ENCODE data around the gene CFB. TPM values are rescaled to one million over a fixed set of nuclear protein-coding genes. Genes with fewer than 3 reads are reported as not detected.

CFB gene
- total RNA-seq, 1 donor from 2014 or later: not detected

DNA sequence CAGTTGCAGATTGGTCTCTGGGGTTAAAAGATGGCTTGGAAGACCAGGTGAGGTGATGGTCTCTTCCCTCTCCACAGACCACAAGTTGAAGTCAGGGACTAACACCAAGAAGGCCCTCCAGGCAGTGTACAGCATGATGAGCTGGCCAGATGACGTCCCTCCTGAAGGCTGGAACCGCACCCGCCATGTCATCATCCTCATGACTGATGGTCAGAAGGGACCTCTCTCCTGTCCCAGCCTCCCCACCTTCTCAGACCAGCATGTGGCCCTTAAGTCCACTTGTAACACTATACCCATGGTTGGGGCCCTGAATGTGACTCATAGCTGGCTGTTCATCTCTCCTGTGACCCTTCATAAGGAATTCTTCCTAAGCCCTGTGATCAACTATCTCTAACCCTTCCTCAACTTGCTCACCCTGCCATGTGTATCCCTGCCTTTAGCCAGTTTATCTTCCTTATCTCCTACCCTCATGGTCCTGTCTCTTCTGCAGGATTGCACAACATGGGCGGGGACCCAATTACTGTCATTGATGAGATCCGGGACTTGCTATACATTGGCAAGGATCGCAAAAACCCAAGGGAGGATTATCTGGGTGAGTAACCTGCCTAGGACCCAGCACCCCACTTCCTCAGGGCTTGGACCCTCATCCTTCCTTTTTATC lies 3.0 kb downstream of the CFB start:
- POLR2A ChIA-PET: no interaction called here
- ATAC-seq (ENCODE audit: low read depth) (no peak), DNase-seq (no peak)
- H3K36me3 Mint-ChIP-seq (ENCODE audit: low read depth): peaks cover 25% of the 10 kb centered on the region
- H3K4me3 Mint-ChIP-seq: no peak overlapping the region
- H3K4me1 Mint-ChIP-seq: no peaks in the 10 kb centered on the region
- CTCF ChIA-PET: no interaction called here
- H3K27ac Mint-ChIP-seq: no peak overlapping the region
- intact Hi-C loops (cut with micrococcal nuclease): no loop called here
- H3K27me3 Mint-ChIP-seq: peaks cover 12% of the 10 kb centered on the region
- H3K9me3 Mint-ChIP-seq: no peaks in the 10 kb centered on the region
- TF ChIP-seq, protein P1, sequence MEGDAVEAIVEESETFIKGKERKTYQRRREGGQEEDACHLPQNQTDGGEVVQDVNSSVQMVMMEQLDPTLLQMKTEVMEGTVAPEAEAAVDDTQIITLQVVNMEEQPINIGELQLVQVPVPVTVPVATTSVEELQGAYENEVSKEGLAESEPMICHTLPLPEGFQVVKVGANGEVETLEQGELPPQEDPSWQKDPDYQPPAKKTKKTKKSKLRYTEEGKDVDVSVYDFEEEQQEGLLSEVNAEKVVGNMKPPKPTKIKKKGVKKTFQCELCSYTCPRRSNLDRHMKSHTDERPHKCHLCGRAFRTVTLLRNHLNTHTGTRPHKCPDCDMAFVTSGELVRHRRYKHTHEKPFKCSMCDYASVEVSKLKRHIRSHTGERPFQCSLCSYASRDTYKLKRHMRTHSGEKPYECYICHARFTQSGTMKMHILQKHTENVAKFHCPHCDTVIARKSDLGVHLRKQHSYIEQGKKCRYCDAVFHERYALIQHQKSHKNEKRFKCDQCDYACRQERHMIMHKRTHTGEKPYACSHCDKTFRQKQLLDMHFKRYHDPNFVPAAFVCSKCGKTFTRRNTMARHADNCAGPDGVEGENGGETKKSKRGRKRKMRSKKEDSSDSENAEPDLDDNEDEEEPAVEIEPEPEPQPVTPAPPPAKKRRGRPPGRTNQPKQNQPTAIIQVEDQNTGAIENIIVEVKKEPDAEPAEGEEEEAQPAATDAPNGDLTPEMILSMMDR (IDR thresholded peaks at IDR 0.05): no peak

DNA sequence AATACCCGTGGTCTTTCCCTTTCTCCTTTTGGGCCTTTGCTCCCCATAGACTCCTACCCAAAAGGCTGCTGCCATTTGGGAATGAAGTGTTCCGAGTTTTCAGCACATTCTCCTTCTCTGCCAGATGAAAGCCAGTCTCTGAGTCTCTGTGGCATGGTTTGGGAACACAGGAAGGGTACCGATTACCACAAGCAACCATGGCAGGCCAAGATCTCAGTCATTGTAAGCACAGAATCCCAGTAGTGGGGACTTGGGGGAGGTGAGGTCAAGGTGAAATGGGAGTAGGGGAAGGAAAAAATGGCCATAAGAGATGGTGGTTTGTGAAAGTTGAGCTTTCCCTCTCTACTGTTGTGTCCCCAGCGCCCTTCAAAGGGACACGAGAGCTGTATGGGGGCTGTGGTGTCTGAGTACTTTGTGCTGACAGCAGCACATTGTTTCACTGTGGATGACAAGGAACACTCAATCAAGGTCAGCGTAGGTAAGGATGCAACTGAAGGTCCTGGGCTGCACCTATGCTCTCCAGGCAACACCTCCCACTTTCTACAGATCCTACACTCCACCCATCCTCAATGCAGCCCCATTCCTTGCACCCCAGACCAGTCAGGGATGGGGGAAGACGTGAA lies 4.1 kb downstream of the CFB start:
- ATAC-seq (ENCODE audit: low read depth): no peak
- no peak overlapping the region for H3K27ac Mint-ChIP-seq
- no peak for DNase-seq
- H3K9me3 Mint-ChIP-seq: no peaks in the 10 kb centered on the region
- TF ChIP-seq, protein P1 (IDR thresholded peaks at IDR 0.05): no peak
- no peak overlapping the region for H3K4me3 Mint-ChIP-seq
- intact Hi-C loops (cut with micrococcal nuclease): loop anchor here (5.0 kb wide), 1 partner anchor 268 kb away; the partner anchor contains the start of gene LY6G5C
- H3K36me3 Mint-ChIP-seq (ENCODE audit: low read depth): peaks cover 36% of the 10 kb centered on the region
- H3K27me3 Mint-ChIP-seq: peaks cover 6% of the 10 kb centered on the region
- H3K4me1 Mint-ChIP-seq: no peaks in the 10 kb centered on the region
- ChIA-PET POLR2A (no interaction called here), CTCF (no interaction called here)

DNA sequence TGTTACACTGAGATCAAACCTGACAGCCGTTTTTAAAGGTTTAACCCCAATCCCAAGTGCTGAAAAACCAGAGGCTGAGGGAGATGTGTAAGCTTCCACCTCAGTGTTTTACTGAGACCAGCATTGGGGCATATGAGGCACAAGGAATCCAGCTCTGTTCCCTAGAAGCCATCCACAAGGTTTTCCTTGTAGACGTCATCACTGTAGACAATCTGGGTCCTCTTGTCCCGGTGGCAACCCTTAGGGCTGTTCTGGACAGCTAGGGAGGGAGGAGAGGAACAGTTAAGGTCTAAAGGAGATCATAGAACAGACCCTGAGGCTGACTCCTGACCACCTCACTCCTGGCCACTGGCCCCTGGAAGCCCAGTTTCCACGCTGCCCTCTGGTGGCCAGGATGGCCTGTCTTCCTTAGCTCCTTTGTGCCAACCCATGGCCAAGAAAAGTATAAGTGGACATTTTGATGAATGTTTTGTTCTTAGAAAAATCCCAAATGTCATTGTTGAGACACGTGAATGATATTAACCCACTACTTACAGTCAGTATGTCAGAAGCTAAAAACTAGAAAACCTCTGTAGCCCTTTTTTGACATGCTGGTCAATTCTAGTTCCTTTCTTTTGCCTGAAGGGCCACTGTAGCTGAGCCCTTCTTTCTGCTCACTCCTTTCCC lies 6.4 kb downstream of the CFB start:
- H3K4me3 Mint-ChIP-seq: no peak overlapping the region
- ChIA-PET POLR2A (interaction anchor here (0.6 to 1.6 kb wide), 6 partner anchors 18 to 439 kb away, joined by 3 to 5 read pairs (median 3); partner anchors contain the start of genes DXO and NEU1), CTCF (interaction anchor here (0.7 to 2.2 kb wide), 11 partner anchors 12 to 276 kb away, joined by 3 to 9 read pairs (median 4); partner anchors contain the start of genes DXO and LY6G5C)
- H3K4me1 Mint-ChIP-seq: peaks cover 1% of the 10 kb centered on the region
- no peaks in the 10 kb centered on the region for H3K9me3 Mint-ChIP-seq
- intact Hi-C loops (cut with micrococcal nuclease): loop anchor here (1.0 to 5.0 kb wide), 2 partner anchors 50 to 270 kb away; partner anchors contain the start of genes LY6G5C and ZBTB12
- H3K36me3 Mint-ChIP-seq (ENCODE audit: low read depth): peaks cover 55% of the 10 kb centered on the region
- DNase-seq (no peak), ATAC-seq (ENCODE audit: low read depth) (no peak)
- peak overlapping the region; percentile 8 for H3K27ac Mint-ChIP-seq
- H3K27me3 Mint-ChIP-seq: no peaks in the 10 kb centered on the region
- TF ChIP-seq, protein P1 (IDR thresholded peaks at IDR 0.05): no peak

DNA sequence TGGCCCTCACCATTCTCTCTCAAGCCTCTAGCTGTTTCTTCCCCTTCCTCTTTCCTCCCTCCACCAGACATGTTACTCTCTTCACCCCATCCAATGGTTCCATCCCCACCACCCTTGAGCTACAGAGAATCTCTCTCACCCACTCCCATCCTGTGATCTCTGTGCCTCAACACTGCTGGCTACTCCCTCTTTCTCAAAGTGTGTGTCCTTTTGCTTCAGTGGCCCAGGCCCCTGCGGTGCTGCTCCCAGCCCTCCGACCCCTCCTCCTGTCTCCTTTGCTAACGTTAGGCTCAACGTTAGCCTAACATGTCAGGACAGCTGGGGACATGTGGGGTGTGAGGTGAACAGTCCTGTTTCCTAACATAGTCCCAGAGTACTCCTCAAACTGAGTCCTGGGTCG lies 7.0 kb downstream of the CFB start:
- no peaks in the 10 kb centered on the region for H3K27me3 Mint-ChIP-seq
- H3K27ac Mint-ChIP-seq: peak overlapping the region; percentile 8
- H3K9me3 Mint-ChIP-seq: no peaks in the 10 kb centered on the region
- intact Hi-C loops (cut with micrococcal nuclease): loop anchor here (1.0 to 5.0 kb wide), 2 partner anchors 51 to 271 kb away; partner anchors contain the start of genes LY6G5C and ZBTB12
- peaks cover 8% of the 10 kb centered on the region for H3K4me1 Mint-ChIP-seq
- ATAC-seq (ENCODE audit: low read depth) (no peak), DNase-seq (no peak)
- POLR2A ChIA-PET: interaction anchor here (1.4 to 1.6 kb wide), 2 partner anchors 50 to 90 kb away, joined by 3 to 5 read pairs; partner anchors contain the start of gene NEU1
- TF ChIP-seq, protein P1 (IDR thresholded peaks at IDR 0.05): no peak
- H3K4me3 Mint-ChIP-seq: no peak overlapping the region
- CTCF ChIA-PET: interaction anchor here (0.7 to 2.2 kb wide), 11 partner anchors 13 to 277 kb away, joined by 3 to 9 read pairs (median 4); partner anchors contain the start of genes DXO and LY6G5C
- H3K36me3 Mint-ChIP-seq (ENCODE audit: low read depth): peaks cover 57% of the 10 kb centered on the region

Measured in activated B cell treated with CpG ODN at 0.5 μM for 24 hours (primary cell).